Measurements from ENCODE around the gene UBE2E2. TPM values are rescaled to one million over a fixed set of nuclear protein-coding genes. Genes with fewer than 3 reads are reported as not detected.

UBE2E2 gene
- total RNA-seq, 1 donor from 2014 or later = 2.0 TPM

DNA sequence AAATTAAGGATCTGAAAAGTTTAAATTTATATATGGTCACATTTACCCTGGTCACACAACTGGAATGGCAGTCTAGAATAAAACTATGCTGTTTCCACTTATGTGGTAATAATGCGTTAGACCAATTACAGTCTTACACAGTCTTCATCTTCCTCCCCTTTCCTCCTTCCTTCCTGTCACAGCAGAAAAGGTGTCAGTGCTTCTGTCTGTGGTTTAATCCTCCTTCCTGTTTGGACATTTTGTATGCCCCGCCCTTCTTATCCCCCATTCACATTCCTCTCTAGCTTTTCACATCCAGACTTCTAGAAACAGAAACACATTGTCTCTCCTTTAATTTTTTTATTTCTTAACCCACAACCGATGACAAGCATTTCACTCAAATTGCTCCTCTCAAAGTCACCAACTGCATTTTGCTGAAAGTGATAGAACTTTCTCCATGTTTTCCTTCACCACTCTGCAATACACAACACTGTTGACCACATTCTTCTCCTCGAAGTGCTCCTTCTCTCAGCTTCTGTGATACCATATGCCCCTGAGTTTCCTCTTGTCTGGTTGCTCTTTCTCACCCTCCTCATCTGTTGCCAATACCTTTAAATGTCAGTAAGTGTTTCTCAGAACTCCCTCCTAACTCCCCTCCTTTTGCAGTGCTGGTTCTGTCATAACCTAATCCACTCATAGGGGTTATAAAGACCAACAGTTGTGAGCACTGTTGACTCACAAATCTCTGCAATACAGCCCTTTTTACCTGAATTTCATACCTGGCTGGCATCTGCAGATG, 271.6 kb downstream of the UBE2E2 start:
- intact Hi-C loops (cut with micrococcal nuclease) = no loop called here

DNA sequence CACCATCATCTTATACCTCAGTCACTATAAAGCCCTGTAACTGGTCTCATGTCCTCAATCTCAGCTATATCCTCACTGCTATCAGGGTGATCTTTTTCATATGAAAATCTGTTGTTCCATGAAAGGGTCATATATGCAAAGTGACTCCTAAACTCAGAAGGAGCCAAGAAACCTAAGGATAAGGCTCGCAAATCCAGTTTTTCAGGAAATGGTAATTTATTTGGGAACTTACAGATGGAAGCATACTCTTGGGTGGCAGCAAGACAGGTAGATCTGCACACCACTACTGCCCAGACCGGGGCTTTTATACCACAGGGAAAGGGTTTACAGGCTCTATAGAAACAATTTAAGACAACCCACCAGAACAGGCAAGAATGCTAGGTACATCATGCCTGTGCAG, 272.3 kb downstream of the UBE2E2 start:
- intact Hi-C loops (cut with micrococcal nuclease) = no loop called here

- intact Hi-C loops (cut with micrococcal nuclease) = no loop called here
These were observed 275.9 kb downstream of the UBE2E2 start for GRCh38 chr3:23479026-23479425.

DNA sequence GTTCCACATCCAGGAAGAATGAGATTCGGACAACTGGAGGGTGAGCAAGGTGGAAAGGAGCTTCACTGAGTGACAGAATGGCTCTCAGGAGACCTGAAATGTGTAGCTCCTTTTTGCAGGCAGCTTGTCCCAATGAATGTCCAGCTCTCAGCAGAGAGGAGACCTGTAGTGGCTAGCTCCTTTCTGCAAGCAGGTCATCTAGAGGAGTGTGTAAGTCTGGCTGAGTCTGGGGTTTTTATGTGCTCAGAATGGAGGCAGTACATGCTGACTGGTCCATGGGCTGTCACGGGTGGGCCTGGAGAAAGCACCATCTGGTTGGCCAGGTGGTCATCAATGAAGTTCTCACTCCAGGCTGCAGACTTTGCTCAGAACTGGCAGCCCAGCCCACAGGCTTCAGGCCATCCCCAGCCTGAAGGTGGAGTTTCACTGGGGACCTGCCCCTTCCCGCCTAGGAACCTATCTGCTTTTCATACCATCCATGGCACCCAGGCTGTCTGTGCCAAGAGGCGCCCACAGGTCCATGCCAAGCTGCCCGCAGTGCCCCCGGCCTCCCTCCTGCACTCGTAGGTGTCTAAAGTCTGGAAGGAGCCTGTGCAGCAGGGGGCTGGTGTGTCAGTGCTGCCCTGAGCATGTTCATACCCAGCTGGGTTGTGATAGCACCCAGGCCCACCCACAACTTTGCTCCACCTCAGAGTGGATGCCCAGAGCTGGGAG, 276.6 kb downstream of the UBE2E2 start:
- intact Hi-C loops (cut with micrococcal nuclease) = no loop called here

DNA sequence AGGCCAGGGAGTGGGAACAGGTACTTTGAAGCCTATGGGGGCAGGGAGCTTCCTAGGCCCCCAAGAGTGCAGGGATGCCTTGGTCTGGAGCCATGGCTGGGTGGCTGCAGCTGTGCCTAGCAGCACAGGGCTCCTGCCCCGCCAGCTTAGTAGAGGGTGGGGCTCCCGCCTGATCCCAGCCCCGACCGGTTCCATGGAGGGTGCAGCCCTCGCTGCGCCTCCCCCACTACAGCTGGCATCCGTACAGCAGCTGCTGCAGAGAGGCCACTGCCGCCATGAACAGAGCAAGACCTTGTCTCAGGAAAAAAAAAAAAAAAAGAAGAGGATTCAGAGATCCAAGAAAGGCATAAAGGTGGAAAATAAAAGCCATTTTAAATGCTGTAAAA, 277.2 kb downstream of the UBE2E2 start:
- intact Hi-C loops (cut with micrococcal nuclease) = no loop called here

- intact Hi-C loops (cut with micrococcal nuclease) = no loop called here
These were observed 278.0 kb downstream of the UBE2E2 start for GRCh38 chr3:23481011-23481615.

- intact Hi-C loops (cut with micrococcal nuclease) = no loop called here
These were observed 278.6 kb downstream of the UBE2E2 start for GRCh38 chr3:23481616-23482278.

GRCh38 chr3:23484386-23484785, 281.3 kb downstream of the UBE2E2 start:
- intact Hi-C loops (cut with micrococcal nuclease) = no loop called here

GRCh38 chr3:23485922-23486321, 282.8 kb downstream of the UBE2E2 start:
- intact Hi-C loops (cut with micrococcal nuclease) = no loop called here

DNA sequence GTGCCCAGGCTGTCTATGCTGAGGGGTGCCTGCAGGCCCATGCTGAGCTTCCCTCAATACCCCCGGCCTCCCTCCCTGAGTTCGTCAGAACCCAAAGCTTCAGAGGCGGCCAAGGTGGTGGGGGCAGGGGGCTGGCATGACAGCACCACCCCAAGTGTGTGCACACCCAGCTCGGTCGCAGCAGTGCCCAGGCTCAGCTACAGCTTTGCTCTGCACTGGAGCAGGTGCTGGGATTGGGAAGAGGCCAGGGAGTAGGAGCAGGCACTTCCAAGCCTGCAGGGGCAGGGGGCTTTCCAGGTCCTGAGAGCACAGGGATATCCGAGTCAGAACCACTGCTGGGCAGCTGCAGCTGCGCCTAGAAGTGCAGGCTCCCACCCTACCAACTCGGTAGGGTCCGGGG, 283.9 kb downstream of the UBE2E2 start:
- intact Hi-C loops (cut with micrococcal nuclease) = no loop called here

DNA sequence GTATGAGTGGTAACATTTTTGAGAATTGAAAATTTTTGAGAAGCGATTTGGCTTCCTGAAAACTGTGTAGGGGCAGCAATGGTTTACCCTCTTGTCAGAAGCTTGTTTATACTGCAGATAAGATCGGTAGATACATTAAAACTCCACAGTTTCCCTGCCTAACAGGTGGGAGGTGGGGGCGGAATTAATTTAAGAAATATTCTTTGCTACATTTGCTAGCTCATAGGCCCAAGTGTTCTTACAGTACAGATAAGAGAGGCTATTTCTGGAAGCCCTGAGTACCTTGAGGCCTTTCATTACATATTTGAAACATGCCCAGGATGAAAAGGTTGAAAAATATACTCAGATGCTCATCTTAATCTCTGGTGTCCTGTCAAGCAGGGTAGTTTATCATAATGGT, 285.5 kb downstream of the UBE2E2 start:
- intact Hi-C loops (cut with micrococcal nuclease) = no loop called here

DNA sequence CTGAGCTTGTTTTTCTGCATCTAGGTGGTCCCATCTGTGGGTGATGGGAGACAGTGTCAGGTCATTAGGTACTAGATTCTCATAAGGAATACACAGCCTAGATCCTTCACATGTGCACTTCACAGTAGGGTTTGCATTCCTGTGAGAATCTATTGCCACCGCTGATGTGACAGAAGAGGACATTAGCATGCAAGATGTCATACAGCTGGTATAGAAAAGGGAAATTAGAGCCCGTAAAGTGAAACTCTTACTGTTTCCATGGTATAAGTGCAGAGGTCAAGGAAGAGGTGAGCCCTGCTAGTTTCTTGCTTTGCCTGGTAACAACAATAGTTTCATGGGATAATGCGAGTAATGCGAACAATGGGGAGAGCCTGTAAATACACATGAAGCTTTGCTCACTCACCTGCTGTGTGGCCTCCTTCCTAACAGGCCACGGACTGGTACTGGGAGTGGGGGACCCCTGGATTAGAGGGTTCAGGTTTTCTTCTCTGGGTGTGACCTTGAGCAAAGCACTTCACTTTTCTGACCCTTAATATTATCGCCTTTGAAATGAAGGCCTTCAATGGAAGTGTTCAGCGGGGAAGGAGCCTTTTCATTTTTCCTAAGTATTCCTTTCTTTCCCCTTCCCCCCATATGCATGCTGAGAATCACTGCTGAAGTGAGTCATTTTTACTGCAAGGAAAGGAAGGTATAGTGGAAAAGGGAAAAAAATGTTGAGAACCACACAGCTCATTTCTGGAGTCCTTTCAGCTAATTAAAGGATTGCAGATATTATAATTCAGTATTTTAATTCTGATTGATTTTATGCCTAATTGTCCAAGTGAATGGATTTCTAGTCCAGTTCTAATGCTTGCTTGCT, 286.4 kb downstream of the UBE2E2 start:
- intact Hi-C loops (cut with micrococcal nuclease) = no loop called here

DNA sequence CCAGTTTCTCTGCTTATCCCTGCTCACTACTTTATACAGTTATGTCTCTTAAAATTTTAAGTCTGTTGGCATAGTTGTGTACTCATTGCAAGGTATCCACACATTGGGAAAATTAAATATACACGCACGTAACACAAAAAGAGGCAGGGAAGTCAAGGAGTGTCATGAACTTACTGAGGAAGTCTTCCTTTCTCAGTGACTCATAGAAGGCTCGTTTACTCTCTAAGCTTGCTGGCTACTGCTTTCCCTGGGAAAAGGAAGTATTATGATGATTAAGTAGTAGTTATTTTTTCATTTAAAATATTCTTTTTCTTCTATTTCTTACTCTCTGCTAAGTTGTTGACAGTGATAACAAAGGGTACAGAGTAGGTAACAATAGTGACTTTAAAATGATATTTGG, 287.3 kb downstream of the UBE2E2 start:
- intact Hi-C loops (cut with micrococcal nuclease) = no loop called here

GRCh38 chr3:23492057-23492456, 288.9 kb downstream of the UBE2E2 start:
- intact Hi-C loops (cut with micrococcal nuclease) = no loop called here

DNA sequence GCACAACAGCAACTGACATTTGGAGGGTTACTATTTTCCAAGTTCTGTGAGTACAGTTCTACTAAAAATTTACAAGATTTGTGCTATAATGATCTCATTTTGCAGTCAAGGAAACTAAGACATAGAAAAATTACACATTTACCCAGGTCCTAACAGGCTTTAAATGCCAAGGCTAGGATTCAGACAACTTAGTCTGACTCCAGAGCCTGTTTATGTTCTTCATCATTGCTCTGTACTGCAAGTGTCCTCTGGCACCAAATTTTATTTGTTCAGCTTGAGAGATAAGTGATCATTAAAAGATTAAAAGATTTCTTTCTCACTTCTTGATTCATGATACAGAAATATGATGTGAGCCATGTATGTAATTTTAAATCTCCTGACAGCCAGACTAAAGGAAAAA, 290.8 kb downstream of the UBE2E2 start:
- intact Hi-C loops (cut with micrococcal nuclease) = no loop called here

DNA sequence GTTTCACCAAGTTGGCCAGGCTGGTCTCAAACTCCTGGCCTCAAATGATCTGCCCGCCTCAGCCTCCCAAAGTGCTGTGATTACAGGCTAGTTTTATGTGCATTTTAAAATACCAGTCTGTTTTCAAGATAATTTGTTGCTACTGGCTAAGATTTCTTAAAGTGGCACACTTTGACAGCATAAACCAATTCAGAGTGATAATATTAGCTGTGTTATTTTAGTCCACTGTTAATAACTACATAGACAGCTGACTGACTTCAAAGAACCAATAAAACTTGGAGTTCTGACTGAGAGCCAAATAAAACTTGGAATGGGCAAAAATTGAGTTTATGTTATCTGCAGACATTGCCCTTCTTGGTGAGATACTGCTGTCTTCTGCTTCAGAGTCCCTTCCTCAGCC, 291.8 kb downstream of the UBE2E2 start:
- intact Hi-C loops (cut with micrococcal nuclease) = no loop called here

- intact Hi-C loops (cut with micrococcal nuclease) = no loop called here
These were observed 292.4 kb downstream of the UBE2E2 start for GRCh38 chr3:23495507-23495906.

GRCh38 chr3:23496165-23496564, 293.0 kb downstream of the UBE2E2 start:
- intact Hi-C loops (cut with micrococcal nuclease) = no loop called here

GRCh38 chr3:23497156-23497555, 294.0 kb downstream of the UBE2E2 start:
- intact Hi-C loops (cut with micrococcal nuclease) = no loop called here

GRCh38 chr3:23501201-23501802, 298.2 kb downstream of the UBE2E2 start:
- intact Hi-C loops (cut with micrococcal nuclease) = no loop called here

DNA sequence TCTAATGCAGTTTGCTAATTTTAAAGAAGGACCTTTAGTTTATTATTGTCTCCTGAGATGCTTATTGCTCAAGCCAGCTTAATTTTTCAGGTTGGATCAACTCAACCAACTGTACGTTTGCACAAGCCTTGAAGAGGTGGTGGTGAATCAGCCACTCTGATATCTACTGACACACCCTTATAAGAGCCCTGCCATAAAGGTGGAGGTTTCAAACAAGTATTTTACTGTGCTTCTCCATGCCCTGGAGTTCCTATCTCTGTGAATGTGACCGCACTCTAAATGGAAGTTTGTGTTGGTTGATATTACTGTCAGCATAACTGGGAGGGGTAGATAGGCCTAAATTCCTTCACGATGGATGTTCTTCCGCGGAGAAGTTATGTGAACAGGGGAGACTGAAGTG, 305.3 kb downstream of the UBE2E2 start:
- intact Hi-C loops (cut with micrococcal nuclease) = no loop called here
